Measurements from ENCODE around the gene SETD5. TPM values are rescaled to one million over a fixed set of nuclear protein-coding genes. Genes with fewer than 3 reads are reported as not detected.

SETD5 gene
- total and polyA plus RNA-seq, 2 of the 4 experiments (the other 2 are of a cell fraction) = 42.7 to 62.9 TPM

DNA sequence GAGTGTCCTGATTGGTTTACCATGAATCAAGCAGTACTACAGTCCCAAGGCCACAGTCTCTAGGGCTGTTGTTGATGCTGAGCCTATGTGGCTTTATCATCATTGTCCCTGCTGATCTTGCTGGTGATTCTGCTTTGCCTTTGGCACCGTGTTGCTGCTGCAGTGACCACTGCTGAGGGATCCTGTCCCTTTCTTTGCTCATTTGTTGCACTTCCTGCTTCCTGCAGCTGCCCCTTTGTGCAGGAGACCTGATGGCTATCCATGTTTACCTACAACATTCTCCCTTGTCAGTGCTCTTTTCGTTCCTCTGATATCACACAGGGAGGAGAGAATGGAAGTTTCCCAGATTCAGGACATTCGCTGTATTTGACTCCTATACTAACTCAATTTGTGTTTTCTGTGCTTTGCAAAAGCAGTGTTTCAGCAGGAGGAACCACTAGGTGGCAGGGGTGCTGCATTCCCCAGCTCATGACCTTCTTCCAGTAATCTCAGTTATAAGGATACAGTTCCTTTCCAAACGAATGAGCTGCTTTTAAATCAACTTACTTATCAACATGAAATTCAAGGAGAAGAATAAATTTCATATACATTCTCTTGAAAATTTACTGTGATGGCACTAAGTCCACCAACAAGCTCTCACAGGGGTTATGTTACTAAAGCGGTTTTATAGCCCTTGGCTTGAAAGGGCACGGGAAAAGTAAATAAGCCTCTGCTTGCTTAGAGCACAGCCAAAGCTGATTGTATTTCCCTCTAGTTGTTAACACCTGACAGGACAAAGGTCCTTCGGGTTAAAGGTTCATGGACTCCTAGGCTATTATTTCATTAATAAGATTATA, 44.3 kb upstream of the SETD5 start (continued):
- TF ChIP-seq RFX5 (IDR thresholded peaks at IDR 0.05; ENCODE audit: low read depth, low read length) (no peak), POLR2A (IDR thresholded peaks at IDR 0.05; ENCODE audit: low read depth, low read length) (no peak), RCOR1 (IDR thresholded peaks at IDR 0.05; ENCODE audit: insufficient replicate concordance, low read length) (no peak)

DNA sequence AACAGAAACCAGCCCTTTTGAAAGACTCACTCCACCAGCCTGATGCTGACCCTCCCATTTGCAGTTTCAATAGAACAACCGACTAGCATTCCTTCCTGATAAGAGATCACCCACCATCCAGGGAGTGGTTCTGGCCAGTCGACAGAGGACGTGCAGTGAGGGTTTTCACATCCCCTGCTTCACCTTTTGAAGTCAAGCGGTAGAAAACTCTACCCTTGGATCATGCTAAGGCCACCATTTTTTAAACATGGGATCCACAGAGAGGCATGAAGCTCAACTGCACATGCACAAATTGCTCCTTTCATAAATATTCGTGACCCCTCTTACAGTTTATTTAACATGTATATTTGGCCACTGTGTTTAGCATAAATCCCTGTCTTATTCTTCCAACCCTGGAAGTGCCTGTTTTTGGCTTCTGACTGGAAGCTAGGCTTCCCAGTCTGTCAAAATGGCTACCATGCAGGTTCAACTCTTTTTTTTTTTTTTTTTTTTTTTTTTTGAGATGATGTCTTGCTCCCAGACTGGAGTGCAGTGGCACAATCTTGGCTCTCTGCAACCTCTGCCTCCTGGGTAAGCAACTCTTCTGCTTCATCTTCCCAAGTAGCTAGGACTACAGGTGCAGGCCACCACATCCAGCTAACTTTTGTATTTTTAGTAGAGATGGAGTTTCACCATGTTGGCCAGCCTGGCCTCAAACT, 35.6 kb upstream of the SETD5 start:
- no peak overlapping the region for H3K18ac ChIP-seq (ENCODE audit: low read depth, low read length)
- H2BK20ac ChIP-seq (ENCODE audit: low read depth, low read length) = no peak overlapping the region
- H3K4me1 ChIP-seq (ENCODE audit: control insufficient read depth, insufficient read depth, low read length) = peaks cover 3% of the 10 kb centered on the region
- H2AK5ac ChIP-seq (ENCODE audit: low read depth, low read length) = peak overlapping the region; percentile 60; the same call in 1 of the 2 replicates
- H2BK15ac ChIP-seq (ENCODE audit: low read depth, low read length) = no peak overlapping the region
- H2AFZ ChIP-seq (replicated peaks; ENCODE audit: low read length, poor library complexity) = no peak overlapping the region
- H3K36me3 ChIP-seq (ENCODE audit: control insufficient read depth, insufficient read depth, low read length) = peaks cover 8% of the 10 kb centered on the region
- H3K4ac ChIP-seq (ENCODE audit: low read depth, low read length) = peak overlapping the region; percentile 96; the same call in 1 of the 2 replicates
- peak overlapping the region; percentile 67; the same call in 1 of the 2 replicates for H3K4me3 ChIP-seq (ENCODE audit: insufficient read depth, low read depth, low read length)
- no peak overlapping the region for H3K23ac ChIP-seq (ENCODE audit: low read depth, low read length)
- H4K8ac ChIP-seq (ENCODE audit: low read depth in 2 of 2, low read length in 2 of 2) = peak overlapping the region; percentile 93 to 100; a peak in 3 of 4 replicates
- POLR2A ChIA-PET (ENCODE audit: unreplicated experiment) = interaction anchor here (0.6 to 1.1 kb wide), 2 partner anchors 31 to 84 kb away, joined by 4 to 14 read pairs; no protein-coding TSS in a partner anchor
- H3K56ac ChIP-seq (ENCODE audit: extremely low read depth, insufficient read depth, low read length) = no peak overlapping the region
- H3K9me1 ChIP-seq (ENCODE audit: insufficient read depth, low read length) = peaks cover 5% of the 10 kb centered on the region; the same call in 1 of the 2 replicates
- dilution Hi-C loops (cut with HindIII; ENCODE audit: low sequenced_read_pairs, unreplicated experiment) = no loop called here
- no peak for DNase-seq
- no peaks in the 10 kb centered on the region for H4K20me1 ChIP-seq (ENCODE audit: insufficient read depth, low read length)
- H3K79me1 ChIP-seq (ENCODE audit: low read depth in 1 of 2, low read length in 2 of 2) = peaks cover 24 to 37% of the 10 kb centered on the region in 2 experiments
- no peak overlapping the region for H2BK5ac ChIP-seq (ENCODE audit: low read depth, low read length, poor library complexity, severe bottlenecking)
- H3K9ac ChIP-seq (ENCODE audit: low read depth, low read length) = no peak overlapping the region
- H3K27ac ChIP-seq (ENCODE audit: insufficient read depth, low read length) = no peak overlapping the region
- H3K27me3 ChIP-seq (ENCODE audit: control insufficient read depth, insufficient read depth, low read length) = no peaks in the 10 kb centered on the region
- H3K14ac ChIP-seq (replicated peaks; ENCODE audit: low read depth, low read length) = no peak overlapping the region
- BruUV-seq (replicated peaks) = TSS peak; percentile 55
- in situ Hi-C loops (cut with MboI; ENCODE audit: low sequenced_read_pairs) = loop anchor here (25.0 kb wide), 1 partner anchor 300 kb away; no protein-coding TSS in a partner anchor
- no peak for ATAC-seq (ENCODE audit: low read depth)
- WGBS, 2 experiments (ENCODE audit: extremely low coverage in 2 of 2, insufficient read length in 1 of 2) = 86% methylated on average over 3 of the region's 5 CpGs; no CpG with 5 or more reads in 1 of the 2 experiments
- H4K5ac ChIP-seq (ENCODE audit: low read depth, low read length) = no peak overlapping the region; the same call in 1 of the 2 replicates
- intact Hi-C loops (cut with micrococcal nuclease) = no loop called here
- CTCF ChIA-PET = interaction anchor here (0.6 to 2.6 kb wide), 2 partner anchors 9 to 95 kb away, joined by 3 to 15 read pairs; no protein-coding TSS in a partner anchor
- H4K91ac ChIP-seq (ENCODE audit: insufficient read depth, low read depth, low read length) = no peak overlapping the region
- H3K4me2 ChIP-seq (ENCODE audit: low read depth, low read length) = peak overlapping the region; percentile 85; the same call in 1 of the 2 replicates
- H3K9me3 ChIP-seq (ENCODE audit: control insufficient read depth, insufficient read depth, low read length) = no peaks in the 10 kb centered on the region
- no peak overlapping the region for H2AK9ac ChIP-seq (replicated peaks; ENCODE audit: low read depth, low read length, poor library complexity)
- H2BK120ac ChIP-seq (ENCODE audit: low read depth, low read length) = no peak overlapping the region
- TF ChIP-seq RAD21 (IDR thresholded peaks at IDR 0.05; ENCODE audit: low read length) (no peak), CHD1 (IDR thresholded peaks at IDR 0.05; ENCODE audit: low read depth, low read length) (no peak), BHLHE40 (IDR thresholded peaks at IDR 0.05; ENCODE audit: low read depth, low read length) (no peak), NFE2L2 (IDR thresholded peaks at IDR 0.05; ENCODE audit: low read depth, low read length) (no peak), MXI1 (IDR thresholded peaks at IDR 0.05; ENCODE audit: borderline replicate concordance, low read depth, low read length) (no peak), FOS (IDR thresholded peaks at IDR 0.05; ENCODE audit: low read depth, low read length) (no peak), POLR2A (IDR thresholded peaks at IDR 0.05; ENCODE audit: low read depth, low read length) (no peak), MAZ (IDR thresholded peaks at IDR 0.05; ENCODE audit: borderline replicate concordance, low read depth, low read length) (no peak)
- TF ChIP-seq, protein P1, sequence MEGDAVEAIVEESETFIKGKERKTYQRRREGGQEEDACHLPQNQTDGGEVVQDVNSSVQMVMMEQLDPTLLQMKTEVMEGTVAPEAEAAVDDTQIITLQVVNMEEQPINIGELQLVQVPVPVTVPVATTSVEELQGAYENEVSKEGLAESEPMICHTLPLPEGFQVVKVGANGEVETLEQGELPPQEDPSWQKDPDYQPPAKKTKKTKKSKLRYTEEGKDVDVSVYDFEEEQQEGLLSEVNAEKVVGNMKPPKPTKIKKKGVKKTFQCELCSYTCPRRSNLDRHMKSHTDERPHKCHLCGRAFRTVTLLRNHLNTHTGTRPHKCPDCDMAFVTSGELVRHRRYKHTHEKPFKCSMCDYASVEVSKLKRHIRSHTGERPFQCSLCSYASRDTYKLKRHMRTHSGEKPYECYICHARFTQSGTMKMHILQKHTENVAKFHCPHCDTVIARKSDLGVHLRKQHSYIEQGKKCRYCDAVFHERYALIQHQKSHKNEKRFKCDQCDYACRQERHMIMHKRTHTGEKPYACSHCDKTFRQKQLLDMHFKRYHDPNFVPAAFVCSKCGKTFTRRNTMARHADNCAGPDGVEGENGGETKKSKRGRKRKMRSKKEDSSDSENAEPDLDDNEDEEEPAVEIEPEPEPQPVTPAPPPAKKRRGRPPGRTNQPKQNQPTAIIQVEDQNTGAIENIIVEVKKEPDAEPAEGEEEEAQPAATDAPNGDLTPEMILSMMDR (conservative IDR thresholded peaks at IDR 0.05; ENCODE audit: low read depth, low read length) = no peak

Data from IMR-90 (cell line).